Hepatocyte (in vitro differentiated cells): Measurements from ENCODE around the gene KRT76. TPM values are rescaled to one million over a fixed set of nuclear protein-coding genes. Genes with fewer than 3 reads are reported as not detected.
A peak's percentile ranks its signal among the peaks of the same experiment; 100 is the strongest.

ENCODE experiments used
- DNase-seq: peaks from one replicate; pipeline ENCODE4 v3.0.0-alpha.2; 2016; ENCODE audit warnings: low spot score
- H2AFZ ChIP-seq: fragments of 200-600 bp; sonication (generic); 2 replicates; pipeline ENCODE4 v1.6.0; 2016; ENCODE audit warnings: antibody characterized with exemption, mild to moderate bottlenecking
- H3K27ac ChIP-seq: fragments of 200-600 bp; sonication (generic); 2 replicates; pipeline ENCODE4 v1.5.1; 2016; ENCODE audit warnings: mild to moderate bottlenecking
- H3K27me3 ChIP-seq: fragments of 200-600 bp; sonication (generic); 2 replicates; pipeline ENCODE4 v1.6.1; 2016
- H3K36me3 ChIP-seq: fragments of 200-600 bp; sonication (generic); replicated peaks from 2 replicates; pipeline ENCODE4 v1.5.1; 2016; ENCODE audit warnings: low read depth; ENCODE audit not compliant: insufficient read depth
- H3K4me1 ChIP-seq: fragments of 200-600 bp; sonication (generic); 2 replicates; pipeline ENCODE4 v1.5.1; 2016; ENCODE audit warnings: mild to moderate bottlenecking, moderate library complexity; ENCODE audit not compliant: insufficient read depth
- H3K4me2 ChIP-seq: fragments of 200-600 bp; sonication (generic); 2 replicates; pipeline ENCODE4 v1.6.0; 2016
- H3K4me3 ChIP-seq: fragments of 200-600 bp; sonication (generic); 2 replicates; pipeline ENCODE4 v1.5.1; 2016; ENCODE audit warnings: mild to moderate bottlenecking
- H3K79me2 ChIP-seq: fragments of 200-600 bp; sonication (generic); 2 replicates; pipeline ENCODE4 v1.6.0; 2017; ENCODE audit warnings: mild to moderate bottlenecking
- H3K9me2 ChIP-seq: fragments of 200-600 bp; sonication (generic); replicated peaks from 2 replicates; pipeline ENCODE4 v1.6.0; 2017; ENCODE audit warnings: mild to moderate bottlenecking; ENCODE audit not compliant: insufficient read depth
- H3K9me3 ChIP-seq: fragments of 200-600 bp; sonication (generic); 2 replicates; pipeline ENCODE4 v1.5.1; 2016; ENCODE audit warnings: low read depth, mild to moderate bottlenecking
- H4K20me1 ChIP-seq: fragments of 200-600 bp; sonication (generic); 2 replicates; pipeline ENCODE4 v1.6.0; 2016; ENCODE audit warnings: mild to moderate bottlenecking; ENCODE audit not compliant: insufficient read depth, poor library complexity, severe bottlenecking
- EZH2 ChIP-seq: fragments of 200-600 bp; sonication (generic); IDR thresholded peaks from 2 replicates; pipeline ENCODE4 v1.6.1; 2016; ENCODE audit warnings: antibody characterized with exemption, mild to moderate bottlenecking, borderline replicate concordance
- EZH2phosphoT487 ChIP-seq: fragments of 200-600 bp; sonication (generic); IDR thresholded peaks from one replicate; pipeline ENCODE4 v1.6.1; 2018; ENCODE audit warnings: antibody characterized with exemption, mild to moderate bottlenecking, low read depth, moderate library complexity; ENCODE audit not compliant: unreplicated experiment, severe bottlenecking
- WGBS: methylation state at CpG from one replicate; pipeline ENCODE4 v1.1.6; 2016; ENCODE audit warnings: low lambda C conversion rate; ENCODE audit errors: missing lambda C conversion rate; 5-methylcytosine and 5-hydroxymethylcytosine counted together
- polyA plus RNA-seq: library from polyadenylated mRNA; unstranded; fragments of >200 nt; fragmentation: Nextera tagmentation; extraction: Ambion mirVana; gene quantifications from 2 replicates; pipeline ENCODE4 v1.2.1, GENCODE V29; 2016
- total RNA-seq: library from RNA; depleted of rRNA; stranded (reverse); fragments of >200 nt; gene quantifications from 2 replicates; pipeline ENCODE4 v1.2.3, GENCODE V29; 2014
- TF ChIP-seq, protein P1 (sequence below): fragments of 200-600 bp; sonication (generic); IDR thresholded peaks from 2 replicates; pipeline ENCODE4 v1.5.1; 2016; ENCODE audit warnings: antibody characterized with exemption, mild to moderate bottlenecking; ENCODE audit not compliant: poor library complexity

The KRT76 gene
- total and polyA plus RNA-seq, 2 experiments from 2014 or later, result not detected

DNA sequence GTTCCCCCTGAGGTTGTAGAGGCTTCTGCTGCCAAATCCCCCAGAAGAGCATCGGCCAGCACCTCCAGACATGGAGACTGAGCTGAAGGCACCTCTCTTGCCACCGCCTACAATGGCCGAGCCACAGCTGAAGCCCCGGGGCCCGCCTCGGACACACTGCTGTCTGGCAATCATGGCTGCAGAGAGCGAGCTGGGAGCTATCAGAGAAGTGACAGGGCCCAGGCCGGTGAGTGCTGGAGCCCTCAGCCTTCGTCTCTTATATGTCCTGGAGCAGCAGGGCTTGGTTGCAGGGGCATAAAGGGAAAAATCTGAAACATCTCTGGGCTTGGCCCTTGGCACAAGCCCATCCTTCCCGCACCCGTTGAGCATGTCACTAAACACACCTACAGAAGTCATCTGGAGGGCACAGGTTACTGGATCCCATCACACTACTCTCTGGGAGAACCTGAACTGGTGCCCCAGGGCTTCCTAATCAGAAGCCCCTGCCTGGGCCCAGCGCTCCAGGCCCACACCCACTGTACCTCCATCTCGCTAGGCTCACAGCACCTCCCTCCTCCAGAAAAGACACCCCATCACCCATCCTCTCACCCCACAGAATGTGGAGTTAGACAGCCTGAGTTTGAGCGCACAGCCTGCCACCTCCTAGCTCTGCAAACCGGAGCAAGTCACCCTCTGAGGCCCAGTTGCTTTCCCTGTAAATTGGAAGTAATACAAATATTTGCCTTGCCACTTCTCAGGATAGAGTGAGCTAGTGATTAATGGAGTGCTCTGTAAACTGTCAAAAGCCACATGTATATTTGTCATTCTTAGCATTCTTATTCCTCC lies 37.0 kb upstream of the KRT76 start, which contains the start of gene KRT4:
TSS of gene KRT4 (minus strand) at position 232 of the 825 bp plus-strand sequence. CDS start at position 174, 58 bp downstream.
- peaks cover 7% of the 10 kb centered on the region for H3K27me3 ChIP-seq
- 65% methylated on average over 15 of the region's 15 CpGs for WGBS
- no peak within 1 kb of the TSS for H3K27ac ChIP-seq
- peaks cover 21% of the 10 kb centered on the region for H3K4me1 ChIP-seq
- H4K20me1 ChIP-seq, result no peaks in the 10 kb centered on the region
- no peak for TF ChIP-seq EZH2
- TF ChIP-seq, protein P1, sequence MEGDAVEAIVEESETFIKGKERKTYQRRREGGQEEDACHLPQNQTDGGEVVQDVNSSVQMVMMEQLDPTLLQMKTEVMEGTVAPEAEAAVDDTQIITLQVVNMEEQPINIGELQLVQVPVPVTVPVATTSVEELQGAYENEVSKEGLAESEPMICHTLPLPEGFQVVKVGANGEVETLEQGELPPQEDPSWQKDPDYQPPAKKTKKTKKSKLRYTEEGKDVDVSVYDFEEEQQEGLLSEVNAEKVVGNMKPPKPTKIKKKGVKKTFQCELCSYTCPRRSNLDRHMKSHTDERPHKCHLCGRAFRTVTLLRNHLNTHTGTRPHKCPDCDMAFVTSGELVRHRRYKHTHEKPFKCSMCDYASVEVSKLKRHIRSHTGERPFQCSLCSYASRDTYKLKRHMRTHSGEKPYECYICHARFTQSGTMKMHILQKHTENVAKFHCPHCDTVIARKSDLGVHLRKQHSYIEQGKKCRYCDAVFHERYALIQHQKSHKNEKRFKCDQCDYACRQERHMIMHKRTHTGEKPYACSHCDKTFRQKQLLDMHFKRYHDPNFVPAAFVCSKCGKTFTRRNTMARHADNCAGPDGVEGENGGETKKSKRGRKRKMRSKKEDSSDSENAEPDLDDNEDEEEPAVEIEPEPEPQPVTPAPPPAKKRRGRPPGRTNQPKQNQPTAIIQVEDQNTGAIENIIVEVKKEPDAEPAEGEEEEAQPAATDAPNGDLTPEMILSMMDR, result no peak
- no peak for TF ChIP-seq EZH2phosphoT487
- H3K36me3 ChIP-seq, result no peaks in the 10 kb centered on the region
- no peak within 1 kb of the TSS for H3K4me3 ChIP-seq
- H3K9me3 ChIP-seq, result no peaks in the 10 kb centered on the region
- H3K9me2 ChIP-seq, result no peaks in the 10 kb centered on the region
- H3K79me2 ChIP-seq, result no peaks in the 10 kb centered on the region
- peak within 1 kb of the TSS; percentile 29 for H3K4me2 ChIP-seq
- DNase-seq, result peak; percentile 38
- no peak within 1 kb of the TSS for H2AFZ ChIP-seq

DNA sequence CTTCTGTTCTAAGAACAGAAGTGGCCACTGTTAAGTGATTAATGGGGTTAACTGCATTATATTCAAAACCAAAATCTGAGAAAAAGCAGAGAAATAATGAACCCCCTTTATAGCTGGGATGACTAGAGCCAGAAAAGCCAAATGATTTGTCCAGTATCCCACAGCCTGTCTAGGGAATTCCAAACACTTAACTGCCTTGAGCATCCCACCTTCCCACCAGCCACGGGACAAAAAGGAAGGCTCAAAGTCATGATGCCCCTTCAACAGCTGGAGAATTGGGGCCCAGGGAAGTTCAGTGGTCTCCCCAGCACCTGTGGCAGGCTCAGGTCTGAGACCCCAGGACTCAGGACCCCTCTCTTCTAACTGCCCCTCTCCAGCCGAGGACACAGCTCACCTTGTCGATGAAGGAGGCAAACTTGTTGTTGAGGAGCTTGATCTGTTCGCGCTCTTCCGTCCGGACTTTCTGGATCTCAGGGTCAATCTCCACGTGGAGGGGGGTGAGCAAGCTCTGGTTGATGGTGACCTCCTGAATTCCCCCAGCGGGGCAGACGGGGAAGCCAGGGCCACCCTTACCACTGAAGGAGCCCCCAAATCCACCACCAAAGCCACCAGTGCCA lies 36.2 kb upstream of the KRT76 start:
- Histone ChIP-seq H3K79me2 (no peaks in the 10 kb centered on the region), H3K4me2 (no peak overlapping the region), H3K9me3 (no peaks in the 10 kb centered on the region), H2AFZ (no peak overlapping the region), H3K4me3 (no peak overlapping the region), H4K20me1 (no peaks in the 10 kb centered on the region), H3K27ac (no peak overlapping the region), H3K27me3 (peaks cover 13% of the 10 kb centered on the region), H3K4me1 (peaks cover 16% of the 10 kb centered on the region), H3K9me2 (no peaks in the 10 kb centered on the region), H3K36me3 (no peaks in the 10 kb centered on the region)
- DNase-seq, result no peak
- 88% methylated on average over 10 of the region's 10 CpGs for WGBS
- TF ChIP-seq, protein P1, result no peak
- TF ChIP-seq EZH2phosphoT487, result no peak
- TF ChIP-seq EZH2, result no peak

DNA sequence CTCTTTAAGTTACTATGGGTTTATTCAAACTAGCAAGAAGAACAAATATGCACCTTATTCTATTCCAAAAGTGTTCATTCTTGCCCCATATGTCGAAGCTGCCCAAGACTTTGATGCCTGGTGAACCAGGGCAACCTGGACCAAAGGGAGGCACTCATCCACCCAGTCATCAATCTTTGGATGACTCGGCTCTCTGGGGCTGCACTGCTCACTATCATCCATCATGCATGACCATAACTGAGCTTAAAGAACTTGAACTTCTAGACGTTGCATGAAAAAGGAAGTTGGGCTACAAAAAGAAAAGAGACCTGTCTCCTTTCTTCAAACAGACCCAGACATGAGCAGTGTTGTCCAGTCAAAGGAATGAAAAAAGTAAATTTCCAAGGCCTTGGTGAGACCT lies 35.6 kb upstream of the KRT76 start:
- no peak overlapping the region for H3K27ac ChIP-seq
- H3K4me3 ChIP-seq, result no peak overlapping the region
- no peaks in the 10 kb centered on the region for H3K9me2 ChIP-seq
- H3K27me3 ChIP-seq, result peaks cover 19% of the 10 kb centered on the region
- TF ChIP-seq EZH2phosphoT487, result no peak
- TF ChIP-seq, protein P1, result no peak
- no peaks in the 10 kb centered on the region for H3K9me3 ChIP-seq
- no peaks in the 10 kb centered on the region for H3K36me3 ChIP-seq
- peaks cover 13% of the 10 kb centered on the region for H3K4me1 ChIP-seq
- H4K20me1 ChIP-seq, result no peaks in the 10 kb centered on the region
- no peak for DNase-seq
- H2AFZ ChIP-seq, result no peak overlapping the region
- WGBS, result 74% methylated on average over 3 of the region's 3 CpGs
- no peaks in the 10 kb centered on the region for H3K79me2 ChIP-seq
- H3K4me2 ChIP-seq, result no peak overlapping the region
